ENCODE data around the gene INTS7.

The INTS7 gene

DNA sequence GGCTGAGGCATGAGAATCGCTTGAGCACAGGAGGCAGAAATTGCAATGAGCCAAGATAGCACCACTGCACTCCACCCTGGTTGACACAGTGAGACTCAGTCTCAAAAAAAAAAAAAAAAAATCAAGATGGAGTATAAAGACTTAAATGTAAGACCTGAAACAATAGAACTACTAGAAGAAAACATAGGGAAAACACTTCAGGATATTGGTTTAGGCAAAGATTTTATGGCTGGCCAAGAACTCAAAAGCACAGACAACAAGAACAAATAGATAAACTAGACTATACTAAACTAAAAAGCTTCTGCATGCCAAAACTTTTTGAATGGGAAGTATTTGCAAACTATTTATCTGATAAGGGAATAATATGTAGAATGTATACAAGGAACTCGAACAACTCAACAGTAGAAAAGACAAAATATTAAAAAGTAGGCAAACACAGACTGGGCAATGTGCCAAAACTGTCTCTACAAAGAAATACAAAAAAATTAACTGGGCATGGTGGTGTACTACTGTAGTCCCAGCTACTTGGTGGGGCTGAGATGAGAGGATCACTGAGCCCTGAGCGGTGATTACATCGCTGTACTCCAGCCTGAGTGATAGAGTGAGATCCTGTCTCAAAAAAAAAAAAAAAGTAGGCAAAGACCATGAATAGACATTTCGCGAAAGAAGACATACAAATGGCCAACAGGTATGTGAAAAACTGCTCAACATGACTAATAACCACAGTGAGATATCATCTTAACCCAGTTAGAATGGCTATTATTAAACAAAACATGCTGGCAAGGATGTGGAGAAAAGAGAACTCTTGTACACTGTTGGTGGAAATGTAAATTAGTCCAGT is 25.5 kb upstream of the INTS7 start:
- DNase-seq (ENCODE audit: low read depth): no peak

GRCh38 chr1:212055333-212055732 is 20.0 kb upstream of the INTS7 start:
- TF ChIP-seq MAX (IDR thresholded peaks at IDR 0.05; ENCODE audit: low read depth, low read length): no peak
- TF ChIP-seq, protein P1, sequence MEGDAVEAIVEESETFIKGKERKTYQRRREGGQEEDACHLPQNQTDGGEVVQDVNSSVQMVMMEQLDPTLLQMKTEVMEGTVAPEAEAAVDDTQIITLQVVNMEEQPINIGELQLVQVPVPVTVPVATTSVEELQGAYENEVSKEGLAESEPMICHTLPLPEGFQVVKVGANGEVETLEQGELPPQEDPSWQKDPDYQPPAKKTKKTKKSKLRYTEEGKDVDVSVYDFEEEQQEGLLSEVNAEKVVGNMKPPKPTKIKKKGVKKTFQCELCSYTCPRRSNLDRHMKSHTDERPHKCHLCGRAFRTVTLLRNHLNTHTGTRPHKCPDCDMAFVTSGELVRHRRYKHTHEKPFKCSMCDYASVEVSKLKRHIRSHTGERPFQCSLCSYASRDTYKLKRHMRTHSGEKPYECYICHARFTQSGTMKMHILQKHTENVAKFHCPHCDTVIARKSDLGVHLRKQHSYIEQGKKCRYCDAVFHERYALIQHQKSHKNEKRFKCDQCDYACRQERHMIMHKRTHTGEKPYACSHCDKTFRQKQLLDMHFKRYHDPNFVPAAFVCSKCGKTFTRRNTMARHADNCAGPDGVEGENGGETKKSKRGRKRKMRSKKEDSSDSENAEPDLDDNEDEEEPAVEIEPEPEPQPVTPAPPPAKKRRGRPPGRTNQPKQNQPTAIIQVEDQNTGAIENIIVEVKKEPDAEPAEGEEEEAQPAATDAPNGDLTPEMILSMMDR (IDR thresholded peaks at IDR 0.05; ENCODE audit: low read depth, low read length): no peak
- no peak for TF ChIP-seq POLR2A (IDR thresholded peaks at IDR 0.05; ENCODE audit: extremely low read depth, insufficient read length)
- TF ChIP-seq MYC (IDR thresholded peaks at IDR 0.05; ENCODE audit: low read depth, low read length): no peak
- DNase-seq (ENCODE audit: low read depth): no peak
- H3K4me3 ChIP-seq (ENCODE audit: low read depth, low read length): no peak overlapping the region

More for the DNA sequence above, 25.5 kb upstream of the INTS7 start:
- TF ChIP-seq, protein P1 (IDR thresholded peaks at IDR 0.05; ENCODE audit: low read depth, low read length): no peak
- TF ChIP-seq POLR2A (IDR thresholded peaks at IDR 0.05; ENCODE audit: extremely low read depth, insufficient read length): no peak
- no peak for TF ChIP-seq MYC (IDR thresholded peaks at IDR 0.05; ENCODE audit: low read depth, low read length)
- no peak for TF ChIP-seq MAX (IDR thresholded peaks at IDR 0.05; ENCODE audit: low read depth, low read length)
- no peak overlapping the region for H3K4me3 ChIP-seq (ENCODE audit: low read depth, low read length)

GRCh38 chr1:212053993-212054392 is 18.6 kb upstream of the INTS7 start:
- DNase-seq (ENCODE audit: low read depth): no peak
- H3K4me3 ChIP-seq (ENCODE audit: low read depth, low read length): no peak overlapping the region
- no peak for TF ChIP-seq POLR2A (IDR thresholded peaks at IDR 0.05; ENCODE audit: extremely low read depth, insufficient read length)
- TF ChIP-seq, protein P1 (IDR thresholded peaks at IDR 0.05; ENCODE audit: low read depth, low read length): no peak

- TF ChIP-seq MYC (IDR thresholded peaks at IDR 0.05; ENCODE audit: low read depth, low read length) (no peak), MAX (IDR thresholded peaks at IDR 0.05; ENCODE audit: low read depth, low read length) (no peak), POLR2A (IDR thresholded peaks at IDR 0.05; ENCODE audit: extremely low read depth, insufficient read length) (no peak)
- TF ChIP-seq, protein P1 (IDR thresholded peaks at IDR 0.05; ENCODE audit: low read depth, low read length): no peak
- no peak for DNase-seq (ENCODE audit: low read depth)
- no peak overlapping the region for H3K4me3 ChIP-seq (ENCODE audit: low read depth, low read length)
Measured at GRCh38 chr1:212045981-212046380, 10.6 kb upstream of the INTS7 start.

DNA sequence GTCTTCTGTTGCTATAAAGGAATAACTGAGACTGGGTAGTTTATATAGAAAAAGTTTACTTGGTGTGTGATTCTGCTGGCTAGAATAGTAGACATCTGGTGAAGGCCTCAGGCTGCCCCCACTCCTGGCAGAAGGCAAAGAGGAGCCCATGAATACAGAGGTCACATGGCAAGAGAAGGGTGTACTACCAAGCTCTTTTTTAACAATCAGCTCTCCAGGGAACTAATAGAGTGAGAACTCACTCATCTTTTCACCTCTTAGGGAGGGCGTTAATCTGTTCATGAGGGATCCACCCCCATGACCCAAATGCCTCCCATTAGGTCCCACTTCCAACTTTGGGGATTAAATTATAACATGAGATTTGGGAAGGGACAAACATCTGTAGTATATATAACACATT is 9.5 kb upstream of the INTS7 start:
- TF ChIP-seq POLR2A (IDR thresholded peaks at IDR 0.05; ENCODE audit: extremely low read depth, insufficient read length): no peak
- TF ChIP-seq, protein P1 (IDR thresholded peaks at IDR 0.05; ENCODE audit: low read depth, low read length): no peak
- TF ChIP-seq MYC (IDR thresholded peaks at IDR 0.05; ENCODE audit: low read depth, low read length): no peak
- no peak for TF ChIP-seq MAX (IDR thresholded peaks at IDR 0.05; ENCODE audit: low read depth, low read length)
- no peak overlapping the region for H3K4me3 ChIP-seq (ENCODE audit: low read depth, low read length)
- DNase-seq (ENCODE audit: low read depth): no peak
